Measurements from ENCODE around the gene SPRR4.
"Not testable (repeated sequence)": the region's sequence is repeated elsewhere in the genome, so short reads cannot be mapped to it uniquely, and the experiment has no call there.

SPRR4 gene

GRCh38 chr1:152967201-152967600 lies 3.2 kb upstream of the SPRR4 start:
- DNase-seq: no peak

GRCh38 chr1:152968248-152968647 lies 2.2 kb upstream of the SPRR4 start:
- DNase-seq: no peak

- DNase-seq: no peak
Observed at GRCh38 chr1:152969036-152969435, 1.4 kb upstream of the SPRR4 start.

GRCh38 chr1:152972196-152972886 lies 1.9 kb downstream of the SPRR4 start:
- no peak for DNase-seq

GRCh38 chr1:152976688-152977087 lies 6.2 kb downstream of the SPRR4 start:
- no peak for DNase-seq

GRCh38 chr1:152977614-152978013 lies 7.2 kb downstream of the SPRR4 start:
- no peak for DNase-seq

- DNase-seq: no peak
Observed at GRCh38 chr1:152980676-152981075, 10.2 kb downstream of the SPRR4 start.

- no peak for DNase-seq
Observed at GRCh38 chr1:152981146-152981871, 10.9 kb downstream of the SPRR4 start.

- no peak for DNase-seq
Observed at GRCh38 chr1:152982076-152982475, 11.6 kb downstream of the SPRR4 start.

GRCh38 chr1:152983234-152983633 lies 12.8 kb downstream of the SPRR4 start:
- no peak for DNase-seq

GRCh38 chr1:152983743-152984142 lies 13.3 kb downstream of the SPRR4 start, which contains the start of gene SPRR1A:
Gene SPRR1A (plus strand): TSS chr1:152984081. CDS start chr1:152985231, 1,150 bp downstream.
- DNase-seq: no peak

GRCh38 chr1:152986578-152986977 lies 16.1 kb downstream of the SPRR4 start:
- DNase-seq: no peak

- no peak for DNase-seq
Observed at GRCh38 chr1:152993186-152993585, 22.7 kb downstream of the SPRR4 start.

- no peak for DNase-seq
Observed at GRCh38 chr1:152995842-152996241, 25.4 kb downstream of the SPRR4 start.

GRCh38 chr1:152996633-152997400 lies 26.4 kb downstream of the SPRR4 start:
- DNase-seq: no peak

- DNase-seq: no peak
Observed at GRCh38 chr1:152997901-152998300, 27.5 kb downstream of the SPRR4 start.

GRCh38 chr1:152998476-152998875 lies 28.0 kb downstream of the SPRR4 start:
- DNase-seq: no peak

GRCh38 chr1:152999818-153000217 lies 29.4 kb downstream of the SPRR4 start:
- DNase-seq: no peak

- no peak for DNase-seq
Observed at GRCh38 chr1:153000294-153000693, 29.8 kb downstream of the SPRR4 start.

- no peak for DNase-seq
Observed at GRCh38 chr1:153001382-153001781, 30.9 kb downstream of the SPRR4 start, which contains the start of gene SPRR3. Gene SPRR3 (plus strand): TSS chr1:153001749. CDS start chr1:153003021, 1,272 bp downstream.

GRCh38 chr1:153011235-153011758 lies 40.8 kb downstream of the SPRR4 start:
- DNase-seq: not testable (repeated sequence)

- not testable (repeated sequence) for DNase-seq
Observed at GRCh38 chr1:153021829-153022228, 51.4 kb downstream of the SPRR4 start.
